ENCODE data around the gene SLC35E1.

GRCh38 chr19:16516923-16517610 lies 55.1 kb downstream of the SLC35E1 start:
- TF ChIP-seq CTCF (IDR thresholded peaks at IDR 0.05) (no peak), POLR2A (IDR thresholded peaks at IDR 0.05) (no peak)

Measured in right lobe of liver (tissue), 4 donors.